GM21526 (cell line): Measurements from ENCODE around the gene TANC2.

Source experiments
- ATAC-seq: cut with Tn5 transposase; IDR thresholded peaks from one replicate; pipeline ENCODE4 v1.9.1; 2021; ENCODE audit warnings: moderate library complexity; ENCODE audit not compliant: unreplicated experiment, low FRiP score

TANC2 gene

GRCh38 chr17:62998665-62999393 lies 32.8 kb downstream of the TANC2 start:
- ATAC-seq = no peak

GRCh38 chr17:62999736-63000135 lies 33.7 kb downstream of the TANC2 start:
- ATAC-seq = no peak

GRCh38 chr17:63001689-63002394 lies 35.8 kb downstream of the TANC2 start:
- ATAC-seq = no peak

GRCh38 chr17:63002625-63003024 lies 36.6 kb downstream of the TANC2 start:
- no peak for ATAC-seq

GRCh38 chr17:63015824-63016223 lies 49.8 kb downstream of the TANC2 start:
- ATAC-seq = no peak
